HEK293T (cell line): ENCODE results near the gene TENM3.

Experiments used
- CTCF ChIA-PET: fragments of 350-600 bp; formaldehyde crosslinking; extraction: SDS; loops from one replicate; lab custom pipeline; 2021; ENCODE audit warnings: antibody characterized with exemption, inconsistent platforms; lab: Yijun Ruan, JAX
- POLR2A ChIA-PET: fragments of 350-600 bp; formaldehyde crosslinking; extraction: SDS; loops from one replicate; lab custom pipeline; 2020; ENCODE audit warnings: antibody characterized with exemption, inconsistent platforms; lab: Yijun Ruan, JAX
- DNase-seq: peaks from one replicate; pipeline ENCODE4 v3.0.0; 2012; ENCODE audit warnings: mixed read lengths; ENCODE audit errors: extremely low spot score
- ARNT ChIP-seq: fragments of 450-650 bp; IDR thresholded peaks from 2 replicates; pipeline ENCODE4 v1.6.1; 2017; ENCODE audit warnings: mild to moderate bottlenecking
- BHLHE40 ChIP-seq: fragments of 450-650 bp; IDR thresholded peaks from 2 replicates; pipeline ENCODE4 v1.6.1; 2016; ENCODE audit warnings: mild to moderate bottlenecking, moderate library complexity, borderline replicate concordance
- CTBP1 ChIP-seq: fragments of 450-650 bp; IDR thresholded peaks from 2 replicates; pipeline ENCODE4 v1.6.1; 2016; ENCODE audit warnings: borderline replicate concordance
- ELF4 ChIP-seq: fragments of 450-650 bp; IDR thresholded peaks from 2 replicates; pipeline ENCODE4 v1.6.1; 2017; ENCODE audit warnings: antibody characterized with exemption
- FOXA1 ChIP-seq: fragments of 450-650 bp; IDR thresholded peaks from 2 replicates; pipeline ENCODE4 v1.6.1; 2016; ENCODE audit warnings: mild to moderate bottlenecking
- FOXK2 ChIP-seq: fragments of 450-650 bp; IDR thresholded peaks from 2 replicates; pipeline ENCODE4 v1.6.1; 2016; ENCODE audit warnings: mild to moderate bottlenecking
- FOXM1 ChIP-seq: fragments of 450-650 bp; IDR thresholded peaks from 2 replicates; pipeline ENCODE4 v1.6.1; 2017; ENCODE audit warnings: mild to moderate bottlenecking, borderline replicate concordance
- HDGF ChIP-seq: fragments of 450-650 bp; IDR thresholded peaks from 2 replicates; pipeline ENCODE4 v1.6.1; 2017; ENCODE audit warnings: antibody characterized with exemption, borderline replicate concordance
- L3MBTL2 ChIP-seq: fragments of 450-650 bp; conservative IDR thresholded peaks from 2 replicates; pipeline ENCODE4 v1.6.1; 2016; ENCODE audit warnings: mild to moderate bottlenecking
- LEF1 ChIP-seq: fragments of 450-650 bp; IDR thresholded peaks from 2 replicates; pipeline ENCODE4 v1.6.1; 2017; ENCODE audit warnings: mild to moderate bottlenecking, borderline replicate concordance
- NFRKB ChIP-seq: fragments of 450-650 bp; IDR thresholded peaks from 2 replicates; pipeline ENCODE4 v1.6.1; 2016; ENCODE audit warnings: mild to moderate bottlenecking, moderate library complexity
- SP1 ChIP-seq: fragments of 450-650 bp; IDR thresholded peaks from 2 replicates; pipeline ENCODE4 v1.6.1; 2017
- SUZ12 ChIP-seq: fragments of 450-650 bp; IDR thresholded peaks from 2 replicates; pipeline ENCODE4 v1.6.1; 2016; ENCODE audit warnings: mild to moderate bottlenecking
- TARDBP ChIP-seq: fragments of 450-650 bp; IDR thresholded peaks from 2 replicates; pipeline ENCODE4 v1.6.1; 2016
- ZNF384 ChIP-seq: fragments of 450-650 bp; IDR thresholded peaks from 2 replicates; pipeline ENCODE4 v1.6.1; 2016
- TF ChIP-seq, protein P1 (sequence below): fragments of 450-650 bp; IDR thresholded peaks from 2 replicates; pipeline ENCODE4 v1.6.1; 2016

TENM3 gene

DNA sequence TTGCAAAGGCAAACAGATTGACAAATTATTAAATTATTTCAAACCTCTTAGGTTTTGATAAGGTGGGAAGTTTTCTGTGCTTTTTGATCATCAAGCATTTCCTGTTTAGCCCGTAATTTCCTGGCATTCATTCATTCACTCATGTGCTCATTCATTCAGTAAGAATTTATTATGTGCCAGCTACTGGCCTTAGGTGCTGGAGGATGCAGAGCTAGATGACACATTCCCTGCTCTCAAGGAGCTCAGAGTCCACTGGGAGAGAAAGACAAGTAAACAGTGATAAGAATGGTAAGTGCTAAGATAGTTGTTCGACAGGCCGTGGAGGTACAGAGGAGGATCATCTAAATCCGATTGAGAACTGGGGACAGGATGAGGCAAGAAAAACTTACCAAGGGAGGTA, 520.9 kb downstream of the TENM3 start:
- TF ChIP-seq FOXK2 (no peak), TARDBP (no peak), ELF4 (no peak)
- no peak for DNase-seq
- ChIA-PET POLR2A (interaction anchor here (0.7 kb wide), 1 partner anchor 14 kb away, joined by 3 read pairs; no protein-coding TSS in a partner anchor), CTCF (interaction anchor here (0.7 kb wide), 2 partner anchors 41 to 47 kb away, joined by 3 to 4 read pairs; no protein-coding TSS in a partner anchor)

DNA sequence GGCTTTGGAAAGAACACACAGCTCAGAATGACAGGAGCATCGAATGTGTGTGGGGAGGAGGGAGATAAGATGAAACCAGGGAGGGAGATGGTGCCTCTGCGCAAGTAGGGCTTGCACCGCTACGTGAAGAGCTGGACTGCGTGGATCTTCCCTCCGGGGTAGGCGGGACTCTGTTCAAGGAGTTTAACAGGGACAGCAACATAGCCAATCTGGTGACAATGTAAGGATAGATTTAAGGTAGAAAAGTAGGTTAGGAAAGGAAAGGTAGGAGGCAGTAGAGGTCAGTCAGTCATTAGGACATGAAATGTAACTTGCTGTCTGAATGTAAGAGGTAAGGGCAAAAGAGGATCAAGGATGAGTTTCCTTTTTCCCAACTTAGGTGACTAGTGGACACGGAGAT, 521.4 kb downstream of the TENM3 start:
- POLR2A ChIA-PET, result no interaction called here
- no peak for DNase-seq
- TF ChIP-seq FOXM1, result no peak
- TF ChIP-seq NFRKB, result no peak
- no peak for TF ChIP-seq LEF1
- no peak for TF ChIP-seq L3MBTL2
- TF ChIP-seq, protein P1, sequence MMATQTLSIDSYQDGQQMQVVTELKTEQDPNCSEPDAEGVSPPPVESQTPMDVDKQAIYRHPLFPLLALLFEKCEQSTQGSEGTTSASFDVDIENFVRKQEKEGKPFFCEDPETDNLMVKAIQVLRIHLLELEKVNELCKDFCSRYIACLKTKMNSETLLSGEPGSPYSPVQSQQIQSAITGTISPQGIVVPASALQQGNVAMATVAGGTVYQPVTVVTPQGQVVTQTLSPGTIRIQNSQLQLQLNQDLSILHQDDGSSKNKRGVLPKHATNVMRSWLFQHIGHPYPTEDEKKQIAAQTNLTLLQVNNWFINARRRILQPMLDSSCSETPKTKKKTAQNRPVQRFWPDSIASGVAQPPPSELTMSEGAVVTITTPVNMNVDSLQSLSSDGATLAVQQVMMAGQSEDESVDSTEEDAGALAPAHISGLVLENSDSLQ, result no peak
- TF ChIP-seq BHLHE40, result no peak
- no peak for TF ChIP-seq ARNT
- no peak for TF ChIP-seq FOXK2
- no peak for TF ChIP-seq SP1
- no peak for TF ChIP-seq SUZ12
- no peak for TF ChIP-seq CTBP1
- CTCF ChIA-PET, result interaction anchor here (0.7 kb wide), 1 partner anchor 41 kb away, joined by 4 read pairs; no protein-coding TSS in a partner anchor

DNA sequence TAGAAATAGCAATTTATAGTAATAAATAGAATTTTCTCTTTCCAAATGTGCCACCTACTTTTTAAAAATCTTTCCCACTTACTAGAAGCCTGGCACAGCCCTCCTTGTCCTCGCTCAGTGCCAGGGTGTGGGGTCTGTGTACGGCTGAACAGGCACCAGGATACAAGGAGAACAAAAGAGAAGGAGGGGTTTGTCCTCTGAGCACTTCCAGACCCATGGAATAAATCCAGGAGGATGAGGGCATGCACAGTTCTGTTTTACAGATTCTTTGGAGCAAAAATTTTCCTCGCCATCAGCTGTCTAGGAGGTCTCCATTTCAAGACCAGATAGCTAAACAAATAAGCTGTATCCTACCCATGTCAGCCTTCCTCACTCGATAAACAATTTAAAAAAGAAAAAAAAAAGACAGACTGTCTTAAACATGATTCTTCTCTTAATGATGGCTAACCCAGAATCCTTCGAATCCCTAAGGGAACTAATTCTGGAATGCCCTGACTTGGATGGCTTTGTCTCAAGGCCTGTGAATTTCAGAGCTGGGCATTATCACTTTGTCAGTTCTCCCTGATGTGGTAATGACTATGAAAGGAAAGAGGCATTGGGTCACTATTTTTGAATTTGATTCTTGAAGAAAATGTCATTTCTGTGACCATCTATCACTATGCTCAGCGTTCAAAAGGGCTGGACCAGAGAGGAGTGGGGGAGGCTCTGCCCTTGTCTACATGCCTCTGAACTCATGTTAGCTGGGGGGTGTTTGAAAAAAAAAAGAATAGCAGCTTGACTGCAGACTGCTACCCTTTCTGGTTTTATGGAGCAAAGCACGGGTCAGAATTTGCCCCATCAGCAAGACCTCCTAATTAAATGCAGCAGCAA, 523.0 kb downstream of the TENM3 start:
- CTCF ChIA-PET, result no interaction called here
- TF ChIP-seq CTBP1 (no peak), SP1 (no peak), FOXK2 (no peak), FOXM1 (no peak), SUZ12 (no peak), FOXA1 (no peak), ELF4 (no peak), TARDBP (no peak), BHLHE40 (no peak), NFRKB (no peak), LEF1 (no peak), ARNT (no peak), HDGF (no peak), L3MBTL2 (no peak), ZNF384 (no peak)
- TF ChIP-seq, protein P1, result no peak

DNA sequence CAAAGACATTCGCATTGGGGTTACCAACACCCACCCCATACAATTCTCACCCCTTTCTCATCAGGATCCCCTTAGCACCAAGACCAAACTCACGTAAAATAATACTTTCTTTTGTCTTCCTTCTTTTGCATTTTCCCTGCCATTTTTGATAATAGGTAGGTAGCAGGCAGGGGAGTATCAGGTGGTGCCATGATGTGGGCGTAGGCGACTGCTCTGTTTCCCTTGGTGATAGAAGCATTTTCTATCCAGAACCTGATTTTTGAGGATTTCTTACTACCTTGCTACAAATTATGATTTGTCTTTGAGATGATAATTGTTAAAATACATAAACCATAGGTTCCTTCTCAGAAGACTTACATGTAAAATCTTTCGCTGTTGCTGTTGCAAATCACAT, 523.7 kb downstream of the TENM3 start:
- TF ChIP-seq LEF1, result no peak
- no peak for TF ChIP-seq TARDBP
- TF ChIP-seq SUZ12, result no peak
- no peak for DNase-seq
- ChIA-PET CTCF (no interaction called here), POLR2A (no interaction called here)

More for the DNA sequence above, 523.0 kb downstream of the TENM3 start:
- DNase-seq, result no peak
- POLR2A ChIA-PET, result no interaction called here

DNA sequence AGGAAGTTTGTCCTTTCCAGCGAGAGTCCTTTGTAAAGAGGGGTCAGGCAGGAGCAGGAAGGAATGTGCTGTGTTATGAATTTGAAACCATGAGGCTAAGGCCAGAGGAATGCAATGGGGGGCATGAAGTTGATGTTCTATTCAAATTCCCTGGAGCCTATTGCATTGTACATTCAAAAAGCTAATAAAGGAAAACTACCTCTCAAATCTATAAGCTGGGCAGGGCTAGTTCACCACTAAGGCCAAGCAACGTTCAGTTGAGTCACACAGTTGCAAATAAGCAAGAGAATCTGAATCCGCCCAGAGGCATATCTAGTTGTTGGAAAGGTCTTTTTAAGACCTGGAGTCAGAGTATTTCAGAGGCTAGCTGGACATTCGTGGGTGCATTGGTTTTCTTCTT, 525.6 kb downstream of the TENM3 start:
- TF ChIP-seq FOXM1, result no peak
- TF ChIP-seq ELF4, result no peak
- TF ChIP-seq TARDBP, result no peak
- no peak for TF ChIP-seq SUZ12
- no peak for TF ChIP-seq LEF1
- no peak for TF ChIP-seq CTBP1
- no peak for TF ChIP-seq FOXK2
- TF ChIP-seq FOXA1, result no peak
- TF ChIP-seq ARNT, result no peak
- TF ChIP-seq NFRKB, result no peak
- TF ChIP-seq SP1, result no peak
- TF ChIP-seq, protein P1, result no peak
- no peak for TF ChIP-seq L3MBTL2
- TF ChIP-seq BHLHE40, result no peak
- TF ChIP-seq ZNF384, result no peak
- TF ChIP-seq HDGF, result no peak
- CTCF ChIA-PET, result no interaction called here
- POLR2A ChIA-PET, result no interaction called here
- no peak for DNase-seq

DNA sequence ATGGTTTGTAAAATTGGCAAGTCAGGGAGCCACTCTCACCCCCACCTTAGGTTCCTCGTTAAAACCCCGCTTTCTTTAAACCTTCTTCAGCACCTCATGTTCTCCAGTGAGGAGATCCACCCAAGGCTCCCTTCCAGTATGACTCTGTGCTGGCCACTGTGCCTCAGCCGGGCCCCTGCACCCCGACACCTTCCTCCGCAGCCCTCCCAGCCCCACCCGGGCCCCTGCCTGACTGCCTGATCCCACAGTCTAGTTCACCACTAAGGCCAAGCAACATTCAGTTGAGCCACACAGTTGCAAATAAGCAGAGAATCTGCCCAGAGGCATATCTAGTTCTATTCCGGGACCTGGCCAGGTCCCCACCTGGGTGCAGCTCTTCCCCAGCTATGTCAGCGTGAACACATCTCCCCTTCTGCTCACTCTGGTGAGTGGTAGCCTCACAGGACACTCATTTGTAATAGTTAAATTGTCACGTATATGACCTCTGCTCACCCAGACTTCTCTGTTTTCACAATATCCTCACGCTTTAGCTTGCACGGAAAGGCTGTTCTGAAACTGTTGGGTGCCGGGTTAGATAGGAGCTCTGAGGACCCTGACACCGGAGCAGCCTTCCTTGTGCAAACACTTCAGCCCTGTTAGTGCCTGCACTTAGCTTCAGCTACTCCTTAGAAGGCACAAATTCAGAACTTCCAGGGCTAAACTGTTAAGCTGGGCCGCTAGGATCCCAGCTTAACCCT, 527.2 kb downstream of the TENM3 start:
- CTCF ChIA-PET, result no interaction called here
- no peak for TF ChIP-seq CTBP1
- no peak for TF ChIP-seq LEF1
- TF ChIP-seq NFRKB, result no peak
- TF ChIP-seq ARNT, result peak; percentile 71; the same call in 1 of the 2 replicates
- POLR2A ChIA-PET, result interaction anchor here (0.8 kb wide), 1 partner anchor 34 kb away, joined by 3 read pairs; no protein-coding TSS in a partner anchor
- DNase-seq, result no peak
